MCF 10A (cell line): ENCODE results near the gene ZNF786. TPM values are rescaled to one million over a fixed set of nuclear protein-coding genes. Genes with fewer than 3 reads are reported as not detected.

Source experiments
- BruUV-seq: library from RNA; stranded (reverse); fragments of 400-500 nt; replicated peaks from 2 replicates; lab custom pipeline; 2021; lab: Mats Ljungman, UMichigan
- CTCF ChIA-PET: fragments of 300-600 bp; sonication (Branson Sonifier 250); formaldehyde crosslinking; extraction: SDS; loops from one replicate; lab custom pipeline; 2021; ENCODE audit warnings: antibody characterized with exemption, inconsistent platforms; lab: Yijun Ruan, JAX
- POLR2A ChIA-PET: fragments of 300-600, 350-650 bp; sonication (Branson Sonifier 250); formaldehyde crosslinking; extraction: SDS; loops from one replicate; lab custom pipeline; 2020; ENCODE audit warnings: antibody characterized with exemption, inconsistent platforms; lab: Yijun Ruan, JAX
- DNase-seq: peaks from one replicate; pipeline ENCODE4 v3.0.0-alpha.2; 2018; ENCODE audit not compliant: unreplicated experiment
- H3K27ac Mint-ChIP-seq: one replicate; pipeline ENCODE4 v1.8.0; 2022; ENCODE audit warnings: mild to moderate bottlenecking, low read depth, mixed read lengths; ENCODE audit not compliant: unreplicated experiment
- H3K27me3 Mint-ChIP-seq: one replicate; pipeline ENCODE4 v1.8.0; 2022; ENCODE audit warnings: mixed read lengths; ENCODE audit not compliant: insufficient read depth, unreplicated experiment
- H3K36me3 Mint-ChIP-seq: one replicate; pipeline ENCODE4 v1.8.0; 2022; ENCODE audit warnings: mild to moderate bottlenecking, moderate library complexity, mixed read lengths; ENCODE audit not compliant: insufficient read depth, unreplicated experiment
- H3K4me1 Mint-ChIP-seq: one replicate; pipeline ENCODE4 v1.8.0; 2022; ENCODE audit warnings: mixed read lengths; ENCODE audit not compliant: insufficient read depth, unreplicated experiment
- H3K4me3 Mint-ChIP-seq: one replicate; pipeline ENCODE4 v1.8.0; 2022; ENCODE audit warnings: mild to moderate bottlenecking, moderate library complexity, mixed read lengths; ENCODE audit not compliant: unreplicated experiment
- H3K9me3 Mint-ChIP-seq: one replicate; pipeline ENCODE4 v1.8.0; 2022; ENCODE audit warnings: mixed read lengths; ENCODE audit not compliant: unreplicated experiment
- CTCF ChIP-seq: fragments of 200-600 bp; IDR thresholded peaks from one replicate; pipeline ENCODE4 v1.8.0; 2022; ENCODE audit warnings: antibody characterized with exemption, mild to moderate bottlenecking; ENCODE audit not compliant: unreplicated experiment
- intact Hi-C: fragments of 100-400 bp; cut with micrococcal nuclease; formaldehyde crosslinking; loops from 2 replicates; pipeline ENCODE4 v1.14.1; 2022
- total RNA-seq: library from RNA; stranded (reverse); gene quantifications from 2 replicates; pipeline ENCODE4 v1.2.3, GENCODE V29; 2022

The ZNF786 gene
- total RNA-seq, 1 experiment from 2014 or later: 5.6 TPM

DNA sequence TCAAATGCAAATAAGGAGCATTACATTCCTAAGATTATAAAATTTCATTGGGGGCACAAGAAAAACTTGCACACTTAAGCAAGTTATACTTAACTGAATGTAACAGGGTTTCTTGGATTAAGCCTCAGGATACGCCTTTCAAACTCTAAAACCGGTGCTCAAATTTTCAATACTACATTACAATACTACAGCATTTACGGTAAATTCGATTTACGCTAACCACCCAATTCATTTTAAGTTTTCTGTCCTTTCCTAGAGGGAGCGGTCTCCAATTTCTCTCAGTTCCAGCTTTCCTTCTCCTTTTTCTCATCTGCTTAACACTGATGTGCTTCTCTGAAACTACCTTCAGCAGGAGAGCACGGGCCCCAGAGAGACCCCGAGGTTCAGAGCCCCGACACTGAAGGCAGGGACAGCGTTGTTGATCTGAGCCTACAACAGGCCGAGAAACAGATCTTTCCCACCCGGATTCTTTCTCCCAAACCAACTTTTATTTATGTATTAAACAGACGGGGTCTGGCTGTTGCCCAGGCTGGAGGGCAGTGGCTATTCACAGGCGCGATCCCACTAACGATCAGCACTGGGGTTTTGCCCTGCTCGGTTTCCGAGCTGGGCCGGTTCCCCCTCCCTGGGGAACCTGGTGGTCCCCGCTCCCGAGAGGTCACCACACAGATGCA, 34.8 kb upstream of the ZNF786 start:
- POLR2A ChIA-PET: interaction anchor here (0.7 to 4.7 kb wide), 20 partner anchors 14 to 1960 kb away, joined by 3 to 61 read pairs (median 4); partner anchors contain the start of genes PDIA4, ZNF282 and ZNF398
- Mint-ChIP-seq H3K27ac (peak overlapping the region; percentile 99), H3K4me3 (peak overlapping the region; percentile 97), H3K27me3 (no peaks in the 10 kb centered on the region), H3K4me1 (peaks cover 18% of the 10 kb centered on the region), H3K9me3 (peaks cover under 1% of the 10 kb centered on the region), H3K36me3 (peaks cover 21% of the 10 kb centered on the region)
- no peak for TF ChIP-seq CTCF
- intact Hi-C loops: no loop called here
- CTCF ChIA-PET: interaction anchor here (0.5 to 3.7 kb wide), 18 partner anchors 8 to 609 kb away, joined by 3 to 17 read pairs (median 3); partner anchors contain the start of genes ZNF282 and ZNF398
- DNase-seq: peak; percentile 6
- TSS peak; percentile 46 for BruUV-seq

GRCh38 chr7:149109969-149110368, 19.5 kb upstream of the ZNF786 start:
- intact Hi-C loops: no loop called here
- no peak for DNase-seq
- ChIA-PET CTCF (no interaction called here), POLR2A (no interaction called here)
- H3K4me3 Mint-ChIP-seq: no peak overlapping the region
- no peaks in the 10 kb centered on the region for H3K27me3 Mint-ChIP-seq
- H3K36me3 Mint-ChIP-seq: no peaks in the 10 kb centered on the region
- H3K9me3 Mint-ChIP-seq: no peaks in the 10 kb centered on the region
- H3K4me1 Mint-ChIP-seq: no peaks in the 10 kb centered on the region
- no peak overlapping the region for H3K27ac Mint-ChIP-seq
- BruUV-seq: no TSS peak
- TF ChIP-seq CTCF: no peak

GRCh38 chr7:149104749-149105148, 14.2 kb upstream of the ZNF786 start:
- no TSS peak for BruUV-seq
- no peak for TF ChIP-seq CTCF
- intact Hi-C loops: no loop called here
- ChIA-PET CTCF (interaction anchor here (0.6 kb wide), 1 partner anchor 78 kb away, joined by 5 read pairs; no protein-coding TSS in a partner anchor), POLR2A (no interaction called here)
- Mint-ChIP-seq H3K4me3 (no peak overlapping the region), H3K4me1 (no peaks in the 10 kb centered on the region), H3K36me3 (no peaks in the 10 kb centered on the region), H3K27ac (no peak overlapping the region), H3K27me3 (no peaks in the 10 kb centered on the region), H3K9me3 (no peaks in the 10 kb centered on the region)
- DNase-seq: no peak

GRCh38 chr7:149104214-149104613, 13.7 kb upstream of the ZNF786 start:
- ChIA-PET CTCF (interaction anchor here (0.5 to 0.6 kb wide), 2 partner anchors 10 to 79 kb away, joined by 3 to 5 read pairs; no protein-coding TSS in a partner anchor), POLR2A (interaction anchor here (1.1 to 1.2 kb wide), 2 partner anchors 21 to 38 kb away, joined by 3 read pairs; no protein-coding TSS in a partner anchor)
- no TSS peak for BruUV-seq

More at GRCh38 chr7:149104214-149104613, 13.7 kb upstream of the ZNF786 start:
- H3K36me3 Mint-ChIP-seq: no peaks in the 10 kb centered on the region
- no peak for DNase-seq
- H3K4me1 Mint-ChIP-seq: no peaks in the 10 kb centered on the region
- H3K9me3 Mint-ChIP-seq: no peaks in the 10 kb centered on the region
- intact Hi-C loops: no loop called here
- no peaks in the 10 kb centered on the region for H3K27me3 Mint-ChIP-seq
- no peak overlapping the region for H3K4me3 Mint-ChIP-seq
- TF ChIP-seq CTCF: no peak
- no peak overlapping the region for H3K27ac Mint-ChIP-seq
